Fibroblast of pulmonary artery (primary cell): ENCODE data around the gene SPATS2L.

ENCODE experiments used
- DNase-seq: peaks from one replicate; pipeline ENCODE4 v3.0.0-alpha.2; 2010; ENCODE audit warnings: low read depth
- H3K4me3 ChIP-seq: replicated peaks from 2 replicates; pipeline ENCODE4 v1.5.1; 2011; ENCODE audit warnings: low read depth, mild to moderate bottlenecking, control low read depth, low read length, moderate library complexity
- TF ChIP-seq, protein P1 (sequence below): IDR thresholded peaks from 2 replicates; pipeline ENCODE4 v1.5.1; 2011; ENCODE audit warnings: mild to moderate bottlenecking, control low read depth, low read length, inconsistent platforms; ENCODE audit errors: missing control alignments

Gene SPATS2L

DNA sequence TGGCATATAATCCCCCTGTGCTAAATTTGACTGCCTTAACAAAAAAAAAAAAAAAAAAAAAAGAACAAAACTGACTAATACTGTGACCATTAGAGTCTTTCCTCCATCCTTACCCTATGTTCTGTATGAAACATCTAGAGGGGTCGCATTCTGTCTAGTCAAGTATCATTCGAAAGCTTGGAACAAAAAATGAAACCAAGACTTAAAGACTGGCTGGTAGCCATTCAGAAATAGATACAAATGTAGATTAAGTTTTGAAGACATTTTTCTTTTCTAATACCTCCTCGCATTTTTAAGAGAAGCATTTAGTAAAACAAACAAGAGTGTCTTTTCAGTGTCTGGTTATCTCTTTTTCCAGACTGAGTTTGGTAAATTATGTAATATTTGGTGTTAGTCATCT, 66.7 kb downstream of the SPATS2L start:
- H3K4me3 ChIP-seq = no peak overlapping the region
- no peak for DNase-seq
- TF ChIP-seq, protein P1, sequence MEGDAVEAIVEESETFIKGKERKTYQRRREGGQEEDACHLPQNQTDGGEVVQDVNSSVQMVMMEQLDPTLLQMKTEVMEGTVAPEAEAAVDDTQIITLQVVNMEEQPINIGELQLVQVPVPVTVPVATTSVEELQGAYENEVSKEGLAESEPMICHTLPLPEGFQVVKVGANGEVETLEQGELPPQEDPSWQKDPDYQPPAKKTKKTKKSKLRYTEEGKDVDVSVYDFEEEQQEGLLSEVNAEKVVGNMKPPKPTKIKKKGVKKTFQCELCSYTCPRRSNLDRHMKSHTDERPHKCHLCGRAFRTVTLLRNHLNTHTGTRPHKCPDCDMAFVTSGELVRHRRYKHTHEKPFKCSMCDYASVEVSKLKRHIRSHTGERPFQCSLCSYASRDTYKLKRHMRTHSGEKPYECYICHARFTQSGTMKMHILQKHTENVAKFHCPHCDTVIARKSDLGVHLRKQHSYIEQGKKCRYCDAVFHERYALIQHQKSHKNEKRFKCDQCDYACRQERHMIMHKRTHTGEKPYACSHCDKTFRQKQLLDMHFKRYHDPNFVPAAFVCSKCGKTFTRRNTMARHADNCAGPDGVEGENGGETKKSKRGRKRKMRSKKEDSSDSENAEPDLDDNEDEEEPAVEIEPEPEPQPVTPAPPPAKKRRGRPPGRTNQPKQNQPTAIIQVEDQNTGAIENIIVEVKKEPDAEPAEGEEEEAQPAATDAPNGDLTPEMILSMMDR = no peak

DNA sequence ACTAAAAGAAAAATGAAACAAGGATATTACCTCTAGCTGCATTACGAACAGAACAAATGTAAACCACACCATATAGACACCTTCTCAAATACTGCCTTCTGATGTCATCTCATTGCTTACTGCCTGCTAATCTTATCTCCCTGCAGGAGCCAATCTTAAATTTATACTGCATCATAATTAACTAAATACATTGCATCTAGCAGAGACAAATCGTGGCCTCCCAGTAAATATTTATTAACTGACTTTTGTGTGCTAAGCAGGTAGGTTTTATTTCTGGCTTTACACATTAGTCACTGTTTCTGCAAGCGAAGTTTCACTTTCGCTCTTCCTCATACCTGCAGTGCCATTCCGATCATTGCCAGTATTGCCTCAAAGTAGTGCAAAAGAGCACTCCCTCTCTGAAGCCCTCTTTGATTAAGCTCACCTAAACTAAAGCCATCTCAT, 67.5 kb downstream of the SPATS2L start:
- TF ChIP-seq, protein P1 = no peak
- DNase-seq = no peak
- H3K4me3 ChIP-seq = no peak overlapping the region

DNA sequence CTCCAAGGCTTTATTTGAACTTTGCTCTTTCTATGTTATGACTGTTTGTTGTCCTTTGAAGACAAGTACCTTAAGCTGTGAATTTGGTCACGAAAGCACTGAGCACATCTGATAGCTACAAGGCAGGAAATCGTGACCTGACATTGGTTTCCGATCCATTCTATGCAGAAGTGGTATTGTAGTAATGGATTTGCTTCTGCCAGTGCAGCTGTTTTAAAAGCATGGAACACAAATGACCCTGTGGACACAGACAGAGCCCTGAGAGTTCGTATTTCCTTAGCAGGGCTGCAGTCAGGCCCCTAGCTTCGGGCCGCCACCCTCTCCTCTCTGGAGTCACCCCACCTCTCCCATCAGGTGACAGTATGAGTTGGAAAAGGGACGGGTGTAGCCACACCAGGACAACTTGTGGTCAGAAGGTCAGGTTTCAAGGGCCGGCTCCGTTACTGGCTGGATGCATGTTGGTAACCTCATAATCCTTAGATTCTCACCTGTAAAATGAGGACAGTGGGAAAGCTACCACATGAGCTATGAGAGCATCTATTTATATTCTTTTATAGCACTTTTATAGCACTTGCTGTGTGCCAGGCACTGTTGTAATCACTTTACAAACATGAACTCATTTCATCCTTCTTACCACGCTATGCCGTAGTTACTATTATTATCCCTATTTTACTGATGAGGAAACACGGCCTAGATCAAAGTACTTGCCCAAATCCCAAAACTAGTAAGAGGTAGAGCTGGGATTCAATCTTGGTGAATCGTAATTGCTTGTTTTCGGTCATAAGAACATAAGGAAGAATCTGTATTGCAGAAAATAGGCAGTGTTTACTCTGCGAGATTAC, 70.2 kb downstream of the SPATS2L start:
- no peak for DNase-seq
- H3K4me3 ChIP-seq = no peak overlapping the region
- TF ChIP-seq, protein P1 = no peak

DNA sequence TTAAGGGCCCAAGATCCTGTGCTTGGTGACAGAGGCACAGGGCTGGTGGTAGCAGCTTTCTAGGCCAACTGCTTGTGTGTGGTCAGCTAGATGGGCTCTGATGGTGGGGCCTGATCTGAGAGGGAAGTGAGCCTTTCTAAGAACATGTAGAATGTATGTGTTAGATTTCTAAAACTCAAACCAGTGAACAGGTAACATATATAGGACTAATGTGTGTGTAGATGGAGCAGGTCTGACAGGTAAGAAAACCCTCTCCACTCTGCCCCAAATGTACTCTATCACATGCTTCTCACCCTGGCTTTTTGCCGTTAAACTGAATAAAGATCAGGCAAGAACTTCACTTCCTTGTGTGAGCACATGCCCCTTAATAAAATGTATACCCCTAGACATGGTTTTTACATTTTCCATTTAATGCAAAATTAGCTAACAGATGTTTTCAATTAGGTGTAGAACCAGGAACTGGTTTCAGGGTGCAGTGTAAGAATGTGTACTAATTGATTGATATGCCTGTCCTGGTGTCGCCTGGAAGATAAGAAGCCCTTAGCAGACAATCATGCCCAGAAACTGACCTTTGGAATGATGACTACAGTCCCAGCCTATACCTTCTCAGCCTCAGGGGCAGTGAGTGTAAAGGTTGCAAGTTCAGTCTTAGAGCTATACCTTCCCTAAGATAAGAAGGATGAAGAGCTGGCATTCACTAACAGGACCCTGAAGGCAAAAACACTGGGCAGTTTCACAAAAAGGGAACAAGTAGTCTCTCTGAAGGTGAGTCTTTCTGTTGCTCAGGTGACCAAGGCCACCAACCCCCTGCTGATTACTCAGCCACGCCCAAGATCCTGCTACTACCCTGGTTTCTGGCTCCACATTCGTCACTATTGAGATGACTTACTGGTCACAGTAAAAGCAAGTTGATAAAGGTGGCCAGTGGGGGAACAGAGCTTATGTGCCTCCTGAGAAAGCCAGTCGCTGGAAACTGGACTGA, 71.2 kb downstream of the SPATS2L start:
- DNase-seq = no peak
- TF ChIP-seq, protein P1 = no peak
- no peak overlapping the region for H3K4me3 ChIP-seq

DNA sequence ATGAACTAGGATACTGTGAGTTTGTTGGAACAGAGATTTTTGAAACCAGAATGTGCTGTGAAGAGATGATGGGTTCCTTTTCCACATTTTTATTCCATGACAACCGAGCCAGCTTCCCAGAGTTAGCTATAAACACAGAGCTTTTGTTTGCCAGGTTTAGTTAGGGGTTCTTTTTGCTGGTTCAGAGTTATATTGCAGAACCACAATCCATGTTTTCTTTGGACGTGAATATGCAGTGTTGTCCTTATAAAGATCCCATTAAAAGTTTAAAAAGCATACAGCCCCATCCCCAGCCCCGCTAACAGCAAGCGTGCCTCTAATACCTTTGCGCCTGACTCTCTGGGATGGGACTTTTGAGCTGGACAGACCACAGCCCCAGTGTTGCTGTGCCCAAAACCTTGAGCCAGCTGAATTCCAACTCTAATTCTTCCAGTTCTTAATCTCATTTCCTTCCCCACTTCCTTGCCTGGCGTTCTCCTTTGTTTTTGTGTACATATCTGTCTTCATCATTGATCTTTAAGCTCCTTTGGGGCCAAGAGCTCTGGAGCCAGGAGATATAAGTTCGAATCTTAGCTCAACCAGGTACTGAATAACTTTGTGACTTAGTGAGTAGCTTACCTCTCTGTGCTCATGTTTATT, 72.3 kb downstream of the SPATS2L start:
- no peak overlapping the region for H3K4me3 ChIP-seq
- DNase-seq = peak; percentile 51
- TF ChIP-seq, protein P1 = no peak

DNA sequence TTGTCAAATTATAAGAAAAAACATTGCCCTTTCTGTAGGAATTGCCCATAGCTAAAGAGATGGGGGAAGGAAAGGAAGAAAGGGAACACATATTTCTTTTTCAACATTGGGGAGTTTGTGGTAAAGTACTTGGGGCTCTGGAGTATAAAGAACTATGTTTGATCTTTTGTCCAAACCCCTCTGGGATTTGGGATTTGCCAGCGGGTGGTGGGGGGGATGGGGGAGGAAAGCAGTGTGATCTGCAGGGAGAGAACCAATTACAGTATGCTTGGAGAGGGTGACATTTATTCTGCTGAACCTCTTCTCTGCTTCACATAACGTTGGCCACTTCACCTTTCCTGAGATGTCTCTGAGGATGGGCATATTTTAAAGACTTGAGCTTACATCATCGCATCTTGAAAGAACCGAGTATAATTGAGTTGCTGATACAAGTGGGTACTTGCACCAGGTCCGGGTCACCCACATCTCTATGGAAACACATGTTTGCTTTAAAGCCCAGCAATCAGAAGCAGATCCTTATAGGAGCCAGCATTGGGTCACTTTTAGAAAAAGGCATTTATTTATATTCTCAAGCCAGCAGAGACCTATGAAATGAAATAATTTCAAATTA, 73.1 kb downstream of the SPATS2L start:
- DNase-seq = no peak
- H3K4me3 ChIP-seq = no peak overlapping the region
- TF ChIP-seq, protein P1 = no peak
